HTR-8/SVneo (cell line): ENCODE data around the gene CCDC83.
"Not testable (repeated sequence)": the region's sequence is repeated elsewhere in the genome, so short reads cannot be mapped to it uniquely, and the experiment has no call there.

ENCODE experiments used
- DNase-seq: peaks from one replicate; pipeline ENCODE4 v3.0.0; 2011; ENCODE audit warnings: low spot score, mixed read lengths; ENCODE audit not compliant: insufficient read length
- FAIRE-seq: peaks from 2 replicates; lab custom pipeline; 2011; peaks lifted over from hg19 to GRCh38; lab: Jason Lieb, UNC

Gene CCDC83

GRCh38 chr11:85875505-85875904 lies 20.3 kb downstream of the CCDC83 start:
- DNase-seq (no peak), FAIRE-seq (peak; percentile 44)

DNA sequence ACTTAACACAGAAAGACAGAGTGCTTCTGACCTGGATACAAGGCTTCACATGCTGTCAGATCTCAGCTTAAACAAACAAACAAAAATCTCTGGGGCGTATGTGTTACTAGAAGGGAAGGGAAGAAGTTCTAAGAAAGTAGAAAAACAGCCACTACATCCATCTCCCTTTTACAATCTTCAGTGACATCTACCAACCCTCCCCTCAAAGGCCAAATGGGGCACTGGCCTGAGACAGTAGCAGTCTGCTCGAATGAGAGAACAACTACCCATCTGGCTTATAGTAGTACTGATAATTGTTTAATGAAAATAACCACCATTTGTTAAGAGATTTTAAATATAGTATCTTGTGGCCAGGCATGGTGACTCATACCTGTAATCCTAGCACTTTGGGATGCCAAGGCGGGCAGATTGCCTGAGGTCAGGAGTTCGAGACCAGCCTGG lies 29.4 kb downstream of the CCDC83 start:
- FAIRE-seq, result peak; percentile 28
- DNase-seq, result no peak

DNA sequence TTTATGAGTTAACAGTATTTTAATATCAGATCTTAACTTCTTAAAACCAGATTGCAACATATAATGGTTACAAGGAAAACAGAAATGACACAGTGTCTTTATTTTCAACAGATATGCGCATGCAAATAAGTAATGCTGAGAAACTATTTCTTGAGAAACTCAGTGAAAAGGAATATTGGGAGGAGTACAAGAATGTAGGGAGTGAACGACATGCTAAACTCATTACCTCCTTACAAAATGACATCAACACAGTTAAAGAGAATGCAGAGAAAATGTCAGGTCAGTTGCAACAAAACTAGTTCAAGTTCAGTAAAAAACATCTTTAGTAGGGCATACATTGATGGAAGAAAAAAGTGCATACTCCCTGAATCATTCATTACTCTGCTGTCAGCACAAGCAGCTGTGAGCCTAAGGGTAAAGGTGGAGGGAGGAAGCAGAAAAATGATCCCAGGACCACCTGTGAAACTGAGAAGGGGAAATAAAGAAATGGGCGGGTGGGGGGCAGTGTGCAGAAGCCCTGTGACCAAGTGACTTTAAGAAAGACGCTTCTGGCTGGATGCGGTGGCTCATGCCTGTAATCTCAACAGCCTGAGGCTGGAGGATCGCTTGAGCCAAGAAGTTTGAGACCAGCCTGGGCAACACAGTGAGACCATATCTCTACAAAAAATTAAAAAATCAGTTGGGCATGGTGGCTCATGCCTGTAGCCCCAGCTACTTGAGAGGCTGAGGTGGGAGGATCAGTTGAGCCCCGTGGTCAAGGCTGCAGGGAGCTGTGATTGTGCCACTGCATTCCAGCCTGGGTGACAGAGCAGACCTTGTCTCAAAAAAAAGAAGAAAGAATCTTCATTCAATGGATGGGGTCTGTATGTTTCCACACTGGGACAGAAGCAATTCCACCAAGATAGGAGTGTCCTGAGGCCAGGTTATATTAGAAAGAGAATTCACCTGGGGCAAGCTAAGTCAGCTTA lies 31.2 kb downstream of the CCDC83 start:
- DNase-seq (no peak), FAIRE-seq (peak; percentile 76)

GRCh38 chr11:85889108-85889507 lies 33.9 kb downstream of the CCDC83 start:
- FAIRE-seq (no peak), DNase-seq (no peak)

- FAIRE-seq (peak; percentile 99), DNase-seq (peak; percentile 91)
Measured at GRCh38 chr11:85889676-85890579, 34.7 kb downstream of the CCDC83 start.

- DNase-seq (no peak), FAIRE-seq (no peak)
Measured at GRCh38 chr11:85893395-85893794, 38.2 kb downstream of the CCDC83 start.

GRCh38 chr11:85896876-85897275 lies 41.7 kb downstream of the CCDC83 start:
- DNase-seq (no peak), FAIRE-seq (no peak)

- FAIRE-seq, result peak; percentile 63
- no peak for DNase-seq
Measured at GRCh38 chr11:85898456-85898855, 43.3 kb downstream of the CCDC83 start.

GRCh38 chr11:85902353-85902752 lies 47.2 kb downstream of the CCDC83 start:
- FAIRE-seq (no peak), DNase-seq (no peak)

DNA sequence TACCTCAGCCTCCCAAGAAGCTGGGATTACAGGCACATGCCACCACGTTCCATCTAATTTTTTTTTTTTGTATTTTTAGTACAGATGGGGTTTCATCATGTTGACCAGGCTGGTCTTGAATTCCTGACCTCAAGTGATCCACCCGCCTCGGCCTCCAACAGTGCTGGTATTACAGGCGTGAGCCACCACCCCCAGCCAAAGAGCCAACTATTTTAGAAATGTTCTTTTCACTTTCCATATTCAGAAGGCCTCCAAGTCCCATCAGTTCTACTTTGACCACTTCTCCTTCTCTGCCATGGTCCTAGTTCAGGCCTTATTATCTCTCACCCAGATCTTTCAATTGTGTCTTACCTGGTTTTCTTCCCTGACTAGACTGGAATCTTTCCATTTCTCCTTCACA lies 48.2 kb downstream of the CCDC83 start:
- FAIRE-seq (no peak), DNase-seq (no peak)

GRCh38 chr11:85903811-85904210 lies 48.6 kb downstream of the CCDC83 start:
- FAIRE-seq, result no peak
- DNase-seq, result no peak

DNA sequence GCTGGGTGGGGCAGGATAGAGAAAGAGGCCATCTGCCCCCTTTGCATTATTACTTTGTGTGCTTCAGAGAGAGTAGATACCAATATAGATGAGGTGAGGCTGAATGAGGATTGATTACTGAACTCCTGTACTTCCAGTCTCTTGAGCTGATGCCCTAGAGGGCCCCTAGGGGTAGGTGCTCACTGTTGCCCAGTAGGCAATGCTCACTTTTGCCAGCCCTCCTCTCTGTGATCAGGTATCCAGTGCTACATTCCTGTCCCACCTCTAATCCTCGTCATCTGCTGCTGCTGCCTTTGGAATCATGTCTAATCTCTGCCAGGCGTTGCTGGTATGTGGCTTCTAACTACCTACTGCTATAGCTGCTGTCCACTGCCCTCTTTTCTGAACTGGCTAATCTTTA lies 57.2 kb downstream of the CCDC83 start:
- no peak for DNase-seq
- no peak for FAIRE-seq

- no peak for DNase-seq
- no peak for FAIRE-seq
Measured at GRCh38 chr11:85913513-85913912, 58.3 kb downstream of the CCDC83 start.

DNA sequence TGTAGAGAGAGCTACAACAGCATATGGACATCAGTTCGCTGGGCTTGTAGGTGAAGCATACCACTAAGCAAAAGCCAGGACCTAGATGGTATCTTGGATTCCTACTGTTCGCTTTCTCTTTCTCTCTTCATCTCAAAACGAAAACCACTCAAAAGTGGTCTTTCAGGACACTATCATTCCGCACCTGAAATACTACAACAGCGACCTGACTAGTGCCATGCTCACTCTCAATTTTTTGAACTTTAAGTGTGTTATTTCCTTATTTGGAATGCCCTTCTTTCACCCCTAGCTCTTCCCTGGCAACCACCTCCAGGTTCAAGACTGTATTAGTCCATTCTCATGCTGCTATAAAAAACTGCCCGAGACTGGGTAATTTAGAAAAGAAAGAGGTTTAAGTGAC lies 59.2 kb downstream of the CCDC83 start:
- FAIRE-seq, result no peak
- DNase-seq, result no peak

- DNase-seq (no peak), FAIRE-seq (no peak)
Measured at GRCh38 chr11:85918910-85919794, 64.0 kb downstream of the CCDC83 start.

DNA sequence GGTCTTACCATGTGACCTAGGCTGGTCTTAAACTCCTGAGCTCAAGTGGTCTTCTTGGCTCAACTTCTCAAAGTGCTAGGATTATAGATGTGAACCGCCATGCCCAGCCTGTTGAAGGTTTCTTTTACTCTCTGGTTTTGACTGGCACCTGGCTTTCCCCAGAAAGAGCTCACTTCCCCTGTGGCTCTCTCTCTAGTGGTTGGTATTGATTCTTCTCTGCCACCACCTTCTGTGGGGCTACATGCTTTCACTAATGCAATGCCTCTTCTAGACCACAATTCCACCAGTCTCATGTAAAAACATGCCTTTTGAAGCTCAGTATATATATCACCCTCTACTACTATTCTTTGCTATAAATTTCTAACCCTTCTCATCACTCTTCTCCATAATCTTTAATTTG lies 67.2 kb downstream of the CCDC83 start:
- no peak for DNase-seq
- no peak for FAIRE-seq

- FAIRE-seq (no peak), DNase-seq (no peak)
Measured at GRCh38 chr11:85923455-85923854, 68.3 kb downstream of the CCDC83 start.

DNA sequence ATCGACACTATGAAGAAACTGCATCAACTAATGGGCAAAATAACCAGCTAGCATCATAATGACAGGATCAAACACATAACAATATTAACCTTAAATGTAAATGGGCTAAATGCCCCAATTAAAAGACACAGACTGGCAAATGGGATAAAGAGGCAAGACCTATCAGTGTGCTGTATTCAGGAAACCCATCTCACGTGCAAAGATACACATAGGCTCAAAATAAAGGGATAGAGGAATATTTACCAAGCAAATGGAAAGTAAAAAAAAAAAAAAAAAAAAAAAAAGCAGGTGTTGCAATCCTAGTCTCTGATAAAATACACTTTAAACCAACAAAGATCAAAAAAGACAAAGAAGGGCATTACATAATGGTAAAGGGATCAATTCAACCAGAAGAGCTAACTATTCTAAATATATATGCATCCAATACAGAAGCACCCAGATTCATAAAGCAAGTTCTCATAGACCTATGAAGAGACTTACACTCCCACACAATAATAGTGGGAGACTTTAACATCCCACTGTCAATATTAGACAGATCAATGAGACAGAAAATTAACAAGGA lies 71.6 kb downstream of the CCDC83 start:
- not testable (repeated sequence) for DNase-seq, FAIRE-seq

DNA sequence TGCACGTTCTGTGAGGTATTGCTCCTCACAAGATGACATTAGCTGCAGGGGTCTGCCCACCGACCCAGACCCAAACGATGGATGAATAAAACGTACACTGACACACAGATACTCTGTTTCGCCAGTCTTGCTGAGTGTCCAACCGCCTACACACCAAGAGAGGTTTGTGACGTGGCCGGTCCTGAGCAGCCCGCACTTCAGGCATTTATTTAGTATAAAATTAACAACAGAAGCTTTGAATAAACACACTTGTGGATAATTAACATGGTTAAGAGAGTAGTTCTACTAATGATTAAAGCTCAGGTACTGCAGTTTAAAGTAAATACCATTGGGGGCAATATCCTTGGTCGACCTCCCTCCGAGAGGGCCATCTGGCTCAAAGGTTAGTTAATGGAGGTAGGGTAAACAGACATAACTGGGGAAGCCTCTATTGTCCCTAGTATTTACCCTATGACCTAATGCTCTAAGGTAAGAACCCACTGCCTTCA lies 75.7 kb downstream of the CCDC83 start:
- DNase-seq (no peak), FAIRE-seq (no peak)
